B cell (primary cell): Measurements from ENCODE around the gene PSTPIP1.

ENCODE experiments used
- EZH2 ChIP-seq: IDR thresholded peaks from 2 replicates; pipeline ENCODE4 v1.6.1; 2012; ENCODE audit warnings: borderline replicate concordance, low read depth, mild to moderate bottlenecking, moderate library complexity, low read length; ENCODE audit not compliant: insufficient read depth, poor library complexity, severe bottlenecking
- TF ChIP-seq, protein P1 (sequence below): fragments of 200-600 bp; IDR thresholded peaks from one replicate; pipeline ENCODE4 v1.8.0; 2022; ENCODE audit warnings: antibody characterized with exemption, mild to moderate bottlenecking

GRCh38 chr15:77059786-77060361 lies 64.9 kb downstream of the PSTPIP1 start:
- TF ChIP-seq, protein P1, sequence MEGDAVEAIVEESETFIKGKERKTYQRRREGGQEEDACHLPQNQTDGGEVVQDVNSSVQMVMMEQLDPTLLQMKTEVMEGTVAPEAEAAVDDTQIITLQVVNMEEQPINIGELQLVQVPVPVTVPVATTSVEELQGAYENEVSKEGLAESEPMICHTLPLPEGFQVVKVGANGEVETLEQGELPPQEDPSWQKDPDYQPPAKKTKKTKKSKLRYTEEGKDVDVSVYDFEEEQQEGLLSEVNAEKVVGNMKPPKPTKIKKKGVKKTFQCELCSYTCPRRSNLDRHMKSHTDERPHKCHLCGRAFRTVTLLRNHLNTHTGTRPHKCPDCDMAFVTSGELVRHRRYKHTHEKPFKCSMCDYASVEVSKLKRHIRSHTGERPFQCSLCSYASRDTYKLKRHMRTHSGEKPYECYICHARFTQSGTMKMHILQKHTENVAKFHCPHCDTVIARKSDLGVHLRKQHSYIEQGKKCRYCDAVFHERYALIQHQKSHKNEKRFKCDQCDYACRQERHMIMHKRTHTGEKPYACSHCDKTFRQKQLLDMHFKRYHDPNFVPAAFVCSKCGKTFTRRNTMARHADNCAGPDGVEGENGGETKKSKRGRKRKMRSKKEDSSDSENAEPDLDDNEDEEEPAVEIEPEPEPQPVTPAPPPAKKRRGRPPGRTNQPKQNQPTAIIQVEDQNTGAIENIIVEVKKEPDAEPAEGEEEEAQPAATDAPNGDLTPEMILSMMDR = no peak
- TF ChIP-seq EZH2 = no peak
